Esophagus squamous epithelium (tissue), 4 donors: ENCODE data around the gene DUSP22.

Experiments
- CTCF ChIP-seq, 6 experiments: fragments of 450-650 bp in 4 of 6; fragments of 200-600 bp in 2 of 6; sonication (generic) in 2 of 6; IDR thresholded peaks; one replicate each; pipeline ENCODE4 v1.5.1; 2016 to 2019; ENCODE audit warnings: antibody characterized with exemption in 6 of 6, mild to moderate bottlenecking in 4 of 6, moderate library complexity in 4 of 6
- POLR2A ChIP-seq, 4 donors: fragments of 450-650 bp; IDR thresholded peaks; one replicate each; pipeline ENCODE4 v1.6.1; 2017; ENCODE audit warnings: antibody characterized with exemption in 4 of 4, mild to moderate bottlenecking in 4 of 4, moderate library complexity in 3 of 4

- TF ChIP-seq CTCF (IDR thresholded peaks at IDR 0.05), result no peak
- no peak for TF ChIP-seq POLR2A (IDR thresholded peaks at IDR 0.05)
Observed at GRCh38 chr6:339480-339879, 47.2 kb downstream of the DUSP22 start.
